BJ (cell line): ENCODE results near the gene LDLR. TPM values are rescaled to one million over a fixed set of nuclear protein-coding genes. Genes with fewer than 3 reads are reported as not detected.

ENCODE experiments used
- CTCF ChIA-PET: fragments of 350-600 bp; formaldehyde crosslinking; extraction: SDS; loops from one replicate; lab custom pipeline; 2021; ENCODE audit warnings: antibody characterized with exemption, inconsistent platforms; lab: Yijun Ruan, JAX
- POLR2A ChIA-PET: fragments of 300-600 bp; sonication (Branson Sonifier 250); formaldehyde crosslinking; extraction: SDS; loops from one replicate; lab custom pipeline; 2021; ENCODE audit warnings: antibody characterized with exemption; lab: Charles Lee
- DNase-seq: peaks from one replicate; pipeline ENCODE4 v3.0.0-alpha.2; 2011; ENCODE audit warnings: low read depth
- H3K27me3 ChIP-seq: 2 replicates; pipeline ENCODE4 v1.6.0; 2011; ENCODE audit warnings: low read length; ENCODE audit not compliant: control insufficient read depth, insufficient read depth
- H3K36me3 ChIP-seq: 2 replicates; pipeline ENCODE4 v1.5.1; 2011; ENCODE audit warnings: low read length; ENCODE audit not compliant: control insufficient read depth, insufficient read depth
- H3K4me3 ChIP-seq: 2 replicates; pipeline ENCODE4 v1.5.1; 2011; ENCODE audit warnings: low read depth, mild to moderate bottlenecking, control low read depth, low read length
- polyA plus RNA-seq: library from polyadenylated mRNA; depleted of rRNA; stranded (reverse); fragments of >200 nt; gene quantifications from 2 replicates; pipeline ENCODE4 v1.2.3, GENCODE V29; 2011
- TF ChIP-seq, protein P1 (sequence below): IDR thresholded peaks from 2 replicates; pipeline ENCODE4 v1.5.1; 2011; ENCODE audit warnings: low read depth, mild to moderate bottlenecking, control low read depth, inconsistent platforms, low read length, moderate library complexity; ENCODE audit not compliant: insufficient read depth

LDLR gene
- polyA plus RNA-seq, 1 experiment, result 60.0 TPM

GRCh38 chr19:11151181-11151580 lies 61.9 kb downstream of the LDLR start:
- Histone ChIP-seq H3K27me3 (no peaks in the 10 kb centered on the region), H3K36me3 (no peaks in the 10 kb centered on the region), H3K4me3 (no peak overlapping the region)
- no peak for DNase-seq
- ChIA-PET POLR2A (no interaction called here), CTCF (interaction anchor here (1.7 kb wide), 1 partner anchor 9 kb away, joined by 4 read pairs; no protein-coding TSS in a partner anchor)
- TF ChIP-seq, protein P1, sequence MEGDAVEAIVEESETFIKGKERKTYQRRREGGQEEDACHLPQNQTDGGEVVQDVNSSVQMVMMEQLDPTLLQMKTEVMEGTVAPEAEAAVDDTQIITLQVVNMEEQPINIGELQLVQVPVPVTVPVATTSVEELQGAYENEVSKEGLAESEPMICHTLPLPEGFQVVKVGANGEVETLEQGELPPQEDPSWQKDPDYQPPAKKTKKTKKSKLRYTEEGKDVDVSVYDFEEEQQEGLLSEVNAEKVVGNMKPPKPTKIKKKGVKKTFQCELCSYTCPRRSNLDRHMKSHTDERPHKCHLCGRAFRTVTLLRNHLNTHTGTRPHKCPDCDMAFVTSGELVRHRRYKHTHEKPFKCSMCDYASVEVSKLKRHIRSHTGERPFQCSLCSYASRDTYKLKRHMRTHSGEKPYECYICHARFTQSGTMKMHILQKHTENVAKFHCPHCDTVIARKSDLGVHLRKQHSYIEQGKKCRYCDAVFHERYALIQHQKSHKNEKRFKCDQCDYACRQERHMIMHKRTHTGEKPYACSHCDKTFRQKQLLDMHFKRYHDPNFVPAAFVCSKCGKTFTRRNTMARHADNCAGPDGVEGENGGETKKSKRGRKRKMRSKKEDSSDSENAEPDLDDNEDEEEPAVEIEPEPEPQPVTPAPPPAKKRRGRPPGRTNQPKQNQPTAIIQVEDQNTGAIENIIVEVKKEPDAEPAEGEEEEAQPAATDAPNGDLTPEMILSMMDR, result no peak

GRCh38 chr19:11152318-11153062 lies 63.2 kb downstream of the LDLR start:
- no peaks in the 10 kb centered on the region for H3K27me3 ChIP-seq
- H3K36me3 ChIP-seq, result no peaks in the 10 kb centered on the region
- ChIA-PET POLR2A (no interaction called here), CTCF (interaction anchor here (1.5 to 1.7 kb wide), 2 partner anchors 14 to 210 kb away, joined by 3 to 6 read pairs; no protein-coding TSS in a partner anchor)
- H3K4me3 ChIP-seq, result no peak overlapping the region
- TF ChIP-seq, protein P1, result no peak
- DNase-seq, result no peak

- ChIA-PET POLR2A (interaction anchor here (0.6 kb wide), 1 partner anchor 11 kb away, joined by 3 read pairs; no protein-coding TSS in a partner anchor), CTCF (interaction anchor here (0.8 to 2.1 kb wide), 3 partner anchors 10 to 49 kb away, joined by 3 to 5 read pairs (median 5); no protein-coding TSS in a partner anchor)
- Histone ChIP-seq H3K27me3 (no peaks in the 10 kb centered on the region), H3K4me3 (no peak overlapping the region), H3K36me3 (no peaks in the 10 kb centered on the region)
- no peak for DNase-seq
- TF ChIP-seq, protein P1, result no peak
Measured at GRCh38 chr19:11154683-11155047, 65.4 kb downstream of the LDLR start.

GRCh38 chr19:11155373-11156120 lies 66.3 kb downstream of the LDLR start, which contains the start of gene SPC24:
Gene SPC24, minus strand, starts transcription at chr19:11155782. Its CDS starts 6 bp downstream, at chr19:11155776.
- DNase-seq, result peak; percentile 91
- no peaks in the 10 kb centered on the region for H3K27me3 ChIP-seq
- no peaks in the 10 kb centered on the region for H3K36me3 ChIP-seq
- POLR2A ChIA-PET, result no interaction called here
- H3K4me3 ChIP-seq, result peak within 1 kb of the TSS; percentile 77
- CTCF ChIA-PET, result interaction anchor here (0.8 to 2.1 kb wide), 3 partner anchors 9 to 39 kb away, joined by 3 to 5 read pairs (median 5); no protein-coding TSS in a partner anchor
- TF ChIP-seq, protein P1, result no peak
